HG03175 (cell line): ENCODE data around the gene DENND6B.

ENCODE experiments used
- ATAC-seq: cut with Tn5 transposase; IDR thresholded peaks from one replicate; pipeline ENCODE4 v1.9.1; 2021; ENCODE audit warnings: mild to moderate bottlenecking, moderate library complexity; ENCODE audit not compliant: unreplicated experiment

Gene DENND6B

DNA sequence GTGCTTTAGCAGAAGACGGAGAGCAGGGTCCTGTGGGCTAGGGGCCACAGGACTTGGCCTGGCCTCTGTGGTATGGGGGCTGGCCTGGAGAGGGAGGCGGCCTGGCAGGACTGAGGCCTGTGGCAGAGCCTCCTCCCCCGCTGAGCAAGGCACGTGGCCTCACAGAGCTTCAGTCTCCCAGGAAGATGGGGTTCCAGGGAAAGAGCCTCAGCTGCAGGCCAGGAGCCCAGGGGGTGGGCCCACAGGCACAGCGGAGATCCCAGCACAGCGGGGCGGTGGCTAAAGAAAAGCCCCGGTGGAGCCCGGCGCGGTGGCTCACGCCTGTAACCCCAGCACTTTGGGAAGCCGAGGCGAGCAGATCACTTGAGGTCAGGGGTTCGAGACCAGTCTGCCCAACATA, 67.5 kb downstream of the DENND6B start:
- ATAC-seq: no peak
